Measurements from ENCODE around the gene PAX2. TPM values are rescaled to one million over a fixed set of nuclear protein-coding genes. Genes with fewer than 3 reads are reported as not detected.

Gene PAX2
- total RNA-seq, 1 donor from 2014 or later: not detected

GRCh38 chr10:100714566-100714950, 30.8 kb upstream of the PAX2 start:
- Histone ChIP-seq H3K4me1 (no peaks in the 10 kb centered on the region), H3K4me3 (no peak overlapping the region), H3K36me3 (no peaks in the 10 kb centered on the region), H3K27ac (no peak overlapping the region), H3K27me3 (peaks cover 94% of the 10 kb centered on the region), H3K9me3 (no peaks in the 10 kb centered on the region)
- ATAC-seq (no peak), DNase-seq (no peak)
- intact Hi-C loops (cut with DNase I): no loop called here
- no peak for TF ChIP-seq CTCF (IDR thresholded peaks at IDR 0.05)

- Histone ChIP-seq H3K27ac (no peak overlapping the region), H3K27me3 (peaks cover 94% of the 10 kb centered on the region), H3K4me3 (no peak overlapping the region), H3K9me3 (no peaks in the 10 kb centered on the region), H3K4me1 (no peaks in the 10 kb centered on the region), H3K36me3 (no peaks in the 10 kb centered on the region)
- ATAC-seq (no peak), DNase-seq (no peak)
- intact Hi-C loops (cut with DNase I): no loop called here
- no peak for TF ChIP-seq CTCF (IDR thresholded peaks at IDR 0.05)
Measured at GRCh38 chr10:100715101-100715444, 30.3 kb upstream of the PAX2 start.

GRCh38 chr10:100715445-100716385, 29.7 kb upstream of the PAX2 start:
- H3K27me3 ChIP-seq: peaks cover 94% of the 10 kb centered on the region
- TF ChIP-seq CTCF (IDR thresholded peaks at IDR 0.05): no peak
- peak overlapping the region; percentile 5 for H3K4me3 ChIP-seq
- no peak for DNase-seq
- no peak overlapping the region for H3K27ac ChIP-seq
- no peak for ATAC-seq
- no peaks in the 10 kb centered on the region for H3K9me3 ChIP-seq
- no peaks in the 10 kb centered on the region for H3K36me3 ChIP-seq
- no peaks in the 10 kb centered on the region for H3K4me1 ChIP-seq
- intact Hi-C loops (cut with DNase I): no loop called here

- no peaks in the 10 kb centered on the region for H3K36me3 ChIP-seq
- no peaks in the 10 kb centered on the region for H3K9me3 ChIP-seq
- DNase-seq (no peak), ATAC-seq (no peak)
- H3K4me1 ChIP-seq: no peaks in the 10 kb centered on the region
- intact Hi-C loops (cut with DNase I): no loop called here
- no peak overlapping the region for H3K4me3 ChIP-seq
- peaks cover 94% of the 10 kb centered on the region for H3K27me3 ChIP-seq
- H3K27ac ChIP-seq: no peak overlapping the region
- no peak for TF ChIP-seq CTCF (IDR thresholded peaks at IDR 0.05)
Measured at GRCh38 chr10:100717166-100717565, 28.2 kb upstream of the PAX2 start.

GRCh38 chr10:100718197-100718742, 27.1 kb upstream of the PAX2 start:
- no peak for TF ChIP-seq CTCF (IDR thresholded peaks at IDR 0.05)
- peak; percentile 50 for ATAC-seq
- no peaks in the 10 kb centered on the region for H3K36me3 ChIP-seq
- H3K27ac ChIP-seq: no peak overlapping the region
- intact Hi-C loops (cut with DNase I): no loop called here
- H3K9me3 ChIP-seq: no peaks in the 10 kb centered on the region
- no peak for DNase-seq
- H3K4me1 ChIP-seq: no peaks in the 10 kb centered on the region
- no peak overlapping the region for H3K4me3 ChIP-seq
- peaks cover 93% of the 10 kb centered on the region for H3K27me3 ChIP-seq
